Activated T-cell treated with anti-CD3 and anti-CD28 coated beads, Interleukin-2, amount 50 U/mL, for 1 hour (primary cell): Measurements from ENCODE around the gene GBP6.
"Not testable (repeated sequence)": the region's sequence is repeated elsewhere in the genome, so short reads cannot be mapped to it uniquely, and the experiment has no call there.

Experiments
- DNase-seq: peaks from one replicate; pipeline ENCODE4 v3.0.0-alpha.2; 2020

GBP6 gene, protein sequence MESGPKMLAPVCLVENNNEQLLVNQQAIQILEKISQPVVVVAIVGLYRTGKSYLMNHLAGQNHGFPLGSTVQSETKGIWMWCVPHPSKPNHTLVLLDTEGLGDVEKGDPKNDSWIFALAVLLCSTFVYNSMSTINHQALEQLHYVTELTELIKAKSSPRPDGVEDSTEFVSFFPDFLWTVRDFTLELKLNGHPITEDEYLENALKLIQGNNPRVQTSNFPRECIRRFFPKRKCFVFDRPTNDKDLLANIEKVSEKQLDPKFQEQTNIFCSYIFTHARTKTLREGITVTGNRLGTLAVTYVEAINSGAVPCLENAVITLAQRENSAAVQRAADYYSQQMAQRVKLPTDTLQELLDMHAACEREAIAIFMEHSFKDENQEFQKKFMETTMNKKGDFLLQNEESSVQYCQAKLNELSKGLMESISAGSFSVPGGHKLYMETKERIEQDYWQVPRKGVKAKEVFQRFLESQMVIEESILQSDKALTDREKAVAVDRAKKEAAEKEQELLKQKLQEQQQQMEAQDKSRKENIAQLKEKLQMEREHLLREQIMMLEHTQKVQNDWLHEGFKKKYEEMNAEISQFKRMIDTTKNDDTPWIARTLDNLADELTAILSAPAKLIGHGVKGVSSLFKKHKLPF

GRCh38 chr1:89363638-89364536, at the start of gene GBP6:
Gene GBP6 (plus strand): TSS chr1:89364059. CDS start chr1:89368552, 4,493 bp downstream.
- no peak for DNase-seq

DNA sequence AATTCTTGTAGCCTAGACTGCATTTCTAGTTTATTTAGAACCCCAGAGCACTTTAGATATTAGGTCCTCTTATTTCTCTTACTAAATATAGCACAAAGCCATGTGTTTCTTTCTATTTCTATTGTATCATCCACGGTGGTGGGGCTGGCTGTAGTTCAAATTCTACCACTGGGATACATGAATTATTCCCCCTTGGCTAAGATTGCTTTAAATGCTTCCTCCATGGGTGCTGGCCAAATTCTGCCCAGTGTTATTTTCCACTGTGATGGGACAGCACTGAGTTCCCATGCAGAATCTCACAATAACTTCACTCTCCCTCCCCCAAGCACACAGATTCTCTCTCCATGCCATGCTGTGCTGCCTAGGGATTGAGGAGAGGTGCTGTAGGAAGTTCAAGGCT, 41.5 kb upstream of the GBP6 start:
- no peak for DNase-seq

- DNase-seq, result no peak
Measured at GRCh38 chr1:89331890-89332289, 32.0 kb upstream of the GBP6 start.

DNA sequence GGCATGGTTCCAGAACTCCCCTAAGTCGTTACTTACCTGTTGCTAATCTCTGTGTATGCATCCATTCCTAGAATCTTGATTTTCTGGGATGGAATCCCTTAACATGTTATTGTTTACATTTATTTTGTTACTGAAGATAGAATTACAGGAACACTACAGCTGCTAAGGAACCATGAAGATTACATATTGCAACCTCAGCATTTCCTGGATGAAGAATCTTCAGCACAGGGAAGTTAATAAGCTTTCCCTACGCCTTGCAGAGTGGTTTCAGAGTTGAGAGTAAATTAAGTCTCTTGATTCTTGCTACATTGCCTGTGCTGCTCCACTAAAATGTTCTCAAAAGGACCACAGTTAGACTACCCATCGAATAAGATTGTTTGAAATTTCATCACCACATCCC, 31.4 kb upstream of the GBP6 start:
- DNase-seq, result no peak

- DNase-seq, result no peak
Measured at GRCh38 chr1:89335486-89335885, 28.4 kb upstream of the GBP6 start.

DNA sequence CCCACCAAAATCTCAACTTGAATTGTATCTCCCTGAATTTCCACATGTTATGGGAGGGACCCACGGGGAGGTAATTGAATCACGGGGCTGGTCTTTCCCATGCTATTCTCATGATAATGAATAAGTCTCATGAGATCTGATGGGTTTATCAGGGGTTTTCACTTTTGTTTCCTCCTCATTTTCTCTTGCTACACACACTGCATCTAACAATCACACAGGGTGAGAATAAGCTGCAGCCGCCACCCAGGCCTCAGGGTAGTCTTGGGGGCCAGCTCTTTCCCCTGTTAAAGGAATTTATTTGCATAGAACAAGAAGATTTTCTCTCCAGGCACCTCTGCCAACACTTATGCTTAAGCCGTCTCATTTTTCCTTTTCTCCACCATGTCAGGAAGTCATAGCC, 26.0 kb upstream of the GBP6 start:
- DNase-seq, result no peak

DNA sequence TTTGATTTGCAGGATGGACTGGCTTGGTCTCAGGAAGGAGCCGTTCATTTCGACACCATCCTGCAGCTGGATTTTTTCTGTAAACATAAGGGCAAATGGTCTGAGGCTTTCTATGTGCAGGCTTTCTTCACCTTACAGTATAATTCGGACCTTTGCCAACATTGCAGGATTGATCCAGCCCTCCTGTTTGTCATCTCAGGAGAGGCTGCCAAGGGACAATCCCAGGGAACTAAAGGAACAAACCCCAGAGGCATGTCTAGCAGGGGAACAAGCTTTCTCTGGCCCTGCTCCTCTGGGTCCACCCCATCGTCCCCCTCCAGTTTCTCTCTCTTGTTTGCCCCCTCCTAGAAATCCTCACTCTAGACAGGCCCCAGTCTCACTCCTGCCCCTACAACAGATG, 24.8 kb upstream of the GBP6 start:
- DNase-seq, result no peak

- DNase-seq, result not testable (repeated sequence)
Measured at GRCh38 chr1:89345479-89345878, 18.4 kb upstream of the GBP6 start.

DNA sequence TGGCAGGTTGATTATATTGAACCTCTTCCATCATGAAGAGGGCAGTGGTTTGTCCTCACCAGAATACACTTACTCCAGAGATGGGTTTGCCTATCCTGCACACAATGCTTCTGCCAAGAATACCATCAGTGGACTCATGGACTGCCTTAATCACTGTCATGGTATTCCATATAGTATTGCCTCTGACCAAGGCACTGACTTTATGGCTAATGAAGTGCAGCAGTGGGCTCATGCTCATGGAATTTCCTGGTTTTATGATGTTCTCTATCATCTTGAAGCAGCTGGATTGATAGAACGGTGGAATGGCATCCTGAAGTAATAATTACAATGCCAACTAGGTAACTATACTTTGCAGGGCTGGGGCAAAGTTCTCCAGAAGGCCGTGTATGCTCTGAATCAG, 16.6 kb upstream of the GBP6 start:
- no peak for DNase-seq

DNA sequence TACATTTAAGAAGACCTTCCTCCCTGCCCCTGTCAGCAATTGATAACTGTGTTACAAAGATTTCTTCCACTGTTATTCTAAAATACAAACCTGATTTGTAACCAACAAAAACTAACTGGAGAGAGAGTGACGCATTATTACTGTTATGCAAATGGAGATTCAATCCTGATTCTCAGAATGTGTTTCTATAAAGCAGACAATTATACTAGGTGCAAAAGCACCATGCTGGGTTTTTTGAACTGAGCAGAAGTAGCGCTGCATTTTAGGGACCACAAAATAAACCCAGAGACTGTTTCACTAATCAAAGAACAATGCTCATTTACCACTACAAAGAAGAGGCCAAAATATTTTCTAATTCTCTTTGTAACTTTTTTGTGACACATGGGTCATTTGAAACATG, 13.6 kb upstream of the GBP6 start:
- no peak for DNase-seq

DNA sequence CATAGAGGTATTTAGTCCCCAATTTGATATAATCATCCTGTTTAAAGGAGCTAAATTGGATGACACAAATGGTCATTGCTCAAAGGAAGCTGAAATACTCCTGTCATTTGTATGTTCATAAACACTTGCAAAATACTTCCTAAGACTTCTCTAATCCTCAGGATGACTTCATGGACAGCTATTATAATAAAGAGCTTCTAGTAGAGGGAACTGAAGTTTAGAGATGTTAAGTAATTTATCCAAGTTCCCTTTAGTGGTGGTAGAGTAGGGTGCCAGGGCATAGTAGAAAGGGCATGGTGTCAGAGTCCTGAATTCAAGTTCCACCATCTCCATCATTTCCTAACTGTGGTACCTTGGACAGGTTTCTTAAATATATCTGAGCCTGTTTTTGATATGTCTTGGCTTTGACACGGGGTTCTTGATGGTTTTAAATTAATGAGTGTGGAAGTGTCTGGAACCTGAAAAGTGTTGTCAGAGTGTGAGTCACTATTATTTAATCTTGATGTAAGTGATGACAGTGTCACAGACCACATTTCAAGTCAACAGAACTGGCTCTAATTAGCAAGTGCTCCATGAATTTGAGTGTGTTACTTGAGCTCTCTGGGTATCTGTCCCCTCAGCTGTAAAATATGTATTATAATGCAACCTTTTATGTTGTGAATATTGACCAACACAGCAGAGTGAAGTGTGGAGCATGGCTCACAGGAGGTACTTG, 12.1 kb upstream of the GBP6 start:
- no peak for DNase-seq

GRCh38 chr1:89352421-89352820, 11.4 kb upstream of the GBP6 start:
- no peak for DNase-seq

GRCh38 chr1:89354205-89354604, 9.7 kb upstream of the GBP6 start:
- no peak for DNase-seq

DNA sequence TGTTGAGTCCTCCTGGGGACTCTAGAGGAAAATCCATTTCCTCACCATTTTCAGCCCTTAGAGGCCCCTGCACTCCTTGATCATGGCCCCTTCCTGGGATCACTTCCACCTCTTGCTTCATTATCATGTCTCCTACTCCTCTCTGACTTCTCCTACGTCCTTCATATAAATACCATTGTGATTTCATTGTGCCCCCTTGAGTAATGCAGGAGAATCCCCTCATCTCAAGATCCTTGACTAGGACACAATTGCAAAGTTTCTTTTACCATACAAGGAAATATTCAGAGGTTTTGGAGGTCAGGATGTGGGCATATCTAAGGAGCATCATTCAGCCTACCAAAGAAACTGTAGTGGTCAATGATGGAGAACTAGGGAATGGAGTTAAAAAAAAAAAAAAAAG, 8.8 kb upstream of the GBP6 start:
- no peak for DNase-seq

- DNase-seq, result no peak
Measured at GRCh38 chr1:89356658-89357400, 7.0 kb upstream of the GBP6 start.

GRCh38 chr1:89358287-89358893, 5.5 kb upstream of the GBP6 start:
- DNase-seq, result peak; percentile 84

- no peak for DNase-seq
Measured at GRCh38 chr1:89360716-89361115, 3.1 kb upstream of the GBP6 start.

GRCh38 chr1:89361681-89362080, 2.2 kb upstream of the GBP6 start:
- DNase-seq, result no peak

GRCh38 chr1:89363196-89363595, 663 bp upstream of the GBP6 start:
- no peak for DNase-seq

DNA sequence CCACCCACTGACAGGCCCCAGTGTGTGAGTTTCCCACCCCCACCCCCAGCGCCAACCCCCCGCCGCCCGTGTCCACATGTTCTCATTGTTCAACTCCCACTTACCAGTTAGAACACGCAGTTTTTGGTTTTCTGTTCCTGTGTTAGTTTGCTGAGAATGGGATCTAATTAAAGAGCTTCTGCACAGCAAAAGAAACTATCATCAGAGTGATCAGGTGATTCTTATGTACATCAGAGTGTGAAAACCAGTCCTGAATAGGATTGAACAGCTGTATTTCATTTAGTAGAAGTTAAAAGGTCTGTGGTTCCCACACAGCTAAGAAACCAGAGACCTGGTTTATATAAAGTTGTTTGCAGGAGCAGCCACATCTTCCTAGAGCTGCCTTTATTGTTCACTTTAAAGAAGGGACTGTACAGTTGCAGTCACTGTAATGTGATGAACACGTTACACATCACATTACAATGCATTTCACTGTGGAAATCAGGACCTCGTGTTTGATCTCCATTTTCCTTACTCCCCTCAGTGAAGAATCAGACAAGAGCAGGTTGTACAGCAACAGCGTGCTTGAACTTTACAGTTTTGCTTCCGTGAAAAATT, 1.2 kb downstream of the GBP6 start:
- DNase-seq, result no peak

GRCh38 chr1:89367221-89367620, 3.4 kb downstream of the GBP6 start:
- no peak for DNase-seq
